Peyer's patch (tissue), 4 donors: ENCODE data around the gene OPRD1.

ENCODE experiments used
- POLR2A ChIP-seq, 2 donors: fragments of 450-650 bp; IDR thresholded peaks; one replicate each; pipeline ENCODE4 v1.5.1; 2017; ENCODE audit warnings: antibody characterized with exemption in 2 of 2, mild to moderate bottlenecking in 2 of 2, moderate library complexity in 2 of 2
- TF ChIP-seq, protein P1 (sequence below), 6 experiments: fragments of 450-650 bp in 4 of 6; fragments of 200-600 bp in 2 of 6; sonication (generic) in 1 of 6; IDR thresholded peaks; one replicate each; pipeline ENCODE4 v1.5.1; 2017 to 2019; ENCODE audit warnings: antibody characterized with exemption in 6 of 6, mild to moderate bottlenecking in 3 of 6, moderate library complexity in 1 of 6

DNA sequence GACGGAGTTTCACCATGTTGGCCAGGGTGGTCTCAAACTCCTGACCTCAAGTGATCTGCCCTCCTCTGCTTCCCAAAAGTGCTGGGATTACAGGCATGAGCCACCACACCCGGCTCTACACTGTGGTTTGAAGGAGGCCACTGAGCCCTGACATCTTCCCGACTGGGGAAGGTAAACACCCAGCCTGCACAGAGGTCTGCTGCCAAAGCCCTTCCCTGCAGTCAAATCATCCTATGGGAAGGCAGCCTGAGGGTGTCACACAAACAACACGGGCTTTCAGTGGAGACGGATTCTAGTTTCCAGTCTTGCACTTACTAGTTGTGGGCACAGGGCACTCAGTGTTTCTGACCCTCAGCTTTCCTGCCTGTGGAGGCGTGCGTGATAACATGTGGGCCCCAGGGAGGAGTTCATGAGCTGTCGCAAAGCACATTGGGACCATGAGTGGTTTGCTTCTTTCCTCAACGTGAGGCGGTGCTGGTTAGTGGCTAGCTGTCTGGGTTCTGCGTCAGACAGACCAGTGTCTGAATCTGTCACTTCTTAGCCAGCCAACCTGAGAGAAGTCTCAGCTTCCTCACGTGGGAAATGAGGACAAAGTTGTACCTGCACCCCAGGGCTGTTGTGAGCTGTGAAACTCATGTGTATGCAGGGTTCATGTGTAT lies 21.5 kb upstream of the OPRD1 start:
- TF ChIP-seq, protein P1, sequence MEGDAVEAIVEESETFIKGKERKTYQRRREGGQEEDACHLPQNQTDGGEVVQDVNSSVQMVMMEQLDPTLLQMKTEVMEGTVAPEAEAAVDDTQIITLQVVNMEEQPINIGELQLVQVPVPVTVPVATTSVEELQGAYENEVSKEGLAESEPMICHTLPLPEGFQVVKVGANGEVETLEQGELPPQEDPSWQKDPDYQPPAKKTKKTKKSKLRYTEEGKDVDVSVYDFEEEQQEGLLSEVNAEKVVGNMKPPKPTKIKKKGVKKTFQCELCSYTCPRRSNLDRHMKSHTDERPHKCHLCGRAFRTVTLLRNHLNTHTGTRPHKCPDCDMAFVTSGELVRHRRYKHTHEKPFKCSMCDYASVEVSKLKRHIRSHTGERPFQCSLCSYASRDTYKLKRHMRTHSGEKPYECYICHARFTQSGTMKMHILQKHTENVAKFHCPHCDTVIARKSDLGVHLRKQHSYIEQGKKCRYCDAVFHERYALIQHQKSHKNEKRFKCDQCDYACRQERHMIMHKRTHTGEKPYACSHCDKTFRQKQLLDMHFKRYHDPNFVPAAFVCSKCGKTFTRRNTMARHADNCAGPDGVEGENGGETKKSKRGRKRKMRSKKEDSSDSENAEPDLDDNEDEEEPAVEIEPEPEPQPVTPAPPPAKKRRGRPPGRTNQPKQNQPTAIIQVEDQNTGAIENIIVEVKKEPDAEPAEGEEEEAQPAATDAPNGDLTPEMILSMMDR (IDR thresholded peaks at IDR 0.05): no peak
- no peak for TF ChIP-seq POLR2A (IDR thresholded peaks at IDR 0.05)
